Panc1 (cell line): ENCODE data around the gene USH2A.

Experiments used
- POLR2AphosphoS5 ChIP-seq: IDR thresholded peaks from 2 replicates; pipeline ENCODE4 v1.6.1; 2012; ENCODE audit warnings: mild to moderate bottlenecking, low read depth, low read length, moderate library complexity
- SIN3A ChIP-seq: IDR thresholded peaks from 2 replicates; pipeline ENCODE4 v1.6.1; 2012; ENCODE audit warnings: low read depth, mild to moderate bottlenecking, low read length, moderate library complexity, borderline replicate concordance; ENCODE audit not compliant: insufficient read depth
- TF ChIP-seq, protein P1 (sequence below): fragments of 450-650 bp; IDR thresholded peaks from 2 replicates; pipeline ENCODE4 v1.5.1; 2017; ENCODE audit warnings: mild to moderate bottlenecking

DNA sequence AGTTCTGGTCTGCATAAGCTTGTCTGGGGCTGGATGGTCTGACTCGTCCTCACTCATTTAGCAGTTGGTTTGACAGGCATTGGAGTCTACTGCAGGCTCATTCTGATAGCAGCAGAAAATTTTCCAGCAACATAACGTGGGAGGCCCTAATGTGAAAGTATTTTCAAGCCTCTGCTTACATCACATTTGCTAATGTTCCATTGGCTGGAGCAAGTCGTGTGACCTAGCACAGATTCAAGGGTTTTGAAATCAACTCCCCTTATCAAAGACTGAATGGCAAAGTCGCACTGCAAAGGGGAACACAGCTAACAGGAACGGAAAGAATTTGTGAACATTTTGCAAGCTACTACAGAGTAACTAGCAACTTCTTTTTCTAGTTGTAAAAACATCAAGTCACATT lies 2.3 kb upstream of the USH2A start:
- TF ChIP-seq, protein P1, sequence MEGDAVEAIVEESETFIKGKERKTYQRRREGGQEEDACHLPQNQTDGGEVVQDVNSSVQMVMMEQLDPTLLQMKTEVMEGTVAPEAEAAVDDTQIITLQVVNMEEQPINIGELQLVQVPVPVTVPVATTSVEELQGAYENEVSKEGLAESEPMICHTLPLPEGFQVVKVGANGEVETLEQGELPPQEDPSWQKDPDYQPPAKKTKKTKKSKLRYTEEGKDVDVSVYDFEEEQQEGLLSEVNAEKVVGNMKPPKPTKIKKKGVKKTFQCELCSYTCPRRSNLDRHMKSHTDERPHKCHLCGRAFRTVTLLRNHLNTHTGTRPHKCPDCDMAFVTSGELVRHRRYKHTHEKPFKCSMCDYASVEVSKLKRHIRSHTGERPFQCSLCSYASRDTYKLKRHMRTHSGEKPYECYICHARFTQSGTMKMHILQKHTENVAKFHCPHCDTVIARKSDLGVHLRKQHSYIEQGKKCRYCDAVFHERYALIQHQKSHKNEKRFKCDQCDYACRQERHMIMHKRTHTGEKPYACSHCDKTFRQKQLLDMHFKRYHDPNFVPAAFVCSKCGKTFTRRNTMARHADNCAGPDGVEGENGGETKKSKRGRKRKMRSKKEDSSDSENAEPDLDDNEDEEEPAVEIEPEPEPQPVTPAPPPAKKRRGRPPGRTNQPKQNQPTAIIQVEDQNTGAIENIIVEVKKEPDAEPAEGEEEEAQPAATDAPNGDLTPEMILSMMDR, result no peak
- TF ChIP-seq SIN3A (no peak), POLR2AphosphoS5 (no peak)
